Transverse colon (tissue), 4 donors: ENCODE data around the gene TAF4. TPM values are rescaled to one million over a fixed set of nuclear protein-coding genes. Genes with fewer than 3 reads are reported as not detected.
"Not testable (repeated sequence)": the region's sequence is repeated elsewhere in the genome, so short reads cannot be mapped to it uniquely, and the experiment has no call there.

Experiments used
- DNase-seq: peaks from one replicate; pipeline ENCODE4 v3.0.0-alpha.2; 2019
- H3K27ac ChIP-seq, 4 donors: fragments of 200-600 bp; sonication (generic); 2 replicates each; pipeline ENCODE4 v1.5.1; 2016 to 2018; ENCODE audit warnings: inconsistent platforms in 4 of 4
- H3K27me3 ChIP-seq: fragments of 200-600 bp; sonication (generic); 2 replicates; pipeline ENCODE4 v1.5.1; 2017; ENCODE audit warnings: inconsistent platforms
- H3K36me3 ChIP-seq, 4 donors: fragments of 200-600 bp; sonication (generic); 2 replicates each; pipeline ENCODE4 v1.5.1; 2017 to 2019; ENCODE audit warnings: inconsistent platforms in 4 of 4
- H3K4me1 ChIP-seq, 4 donors: fragments of 200-600 bp; sonication (generic); 2 replicates each; pipeline ENCODE4 v1.5.1; 2017 to 2020; ENCODE audit warnings: inconsistent platforms in 4 of 4
- H3K4me3 ChIP-seq, 4 donors: fragments of 200-600 bp; sonication (generic); 1 replicate in 1 of 4; 2 replicates in 3 of 4; pipeline versions ENCODE4 v1.5.1 to v1.6.1; 2017 to 2019; ENCODE audit warnings: inconsistent platforms in 4 of 4
- H3K9me3 ChIP-seq, 2 donors: fragments of 200-600 bp; sonication (generic); 2 replicates each; pipeline ENCODE4 v1.5.1; 2017 to 2019; ENCODE audit warnings: inconsistent platforms in 2 of 2
- EP300 ChIP-seq: sonication (generic); formaldehyde crosslinking; IDR thresholded peaks from one replicate; pipeline ENCODE4 v1.6.1; 2017; ENCODE audit warnings: antibody characterized with exemption, low read depth
- POLR2A ChIP-seq: fragments of 450-650 bp; IDR thresholded peaks from one replicate; pipeline ENCODE4 v1.6.1; 2016; ENCODE audit warnings: antibody characterized with exemption, mild to moderate bottlenecking, moderate library complexity
- POLR2AphosphoS5 ChIP-seq, 3 donors: sonication (generic); formaldehyde crosslinking; IDR thresholded peaks; one replicate each; pipeline ENCODE4 v1.6.1; 2016; ENCODE audit warnings: antibody characterized with exemption in 3 of 3
- WGBS, 2 donors: methylation state at CpG; one replicate each; pipeline ENCODE4 v1.1.5; 2018; ENCODE audit warnings: low coverage in 1 of 2; 5-methylcytosine and 5-hydroxymethylcytosine counted together
- in situ Hi-C, 4 donors: fragments of 200-750 bp; cut with MboI; loops; one replicate each; pipeline versions ENCODE4 v1.15.0 to v1.15.1; 2017; ENCODE audit warnings: low sequenced_read_pairs in 3 of 4, low pct_ligation_motif_present in 1 of 4, low pct_unique_long_range_greater_than_20kb in 1 of 4
- intact Hi-C: fragments of 100-400 bp; cut with DNase I; formaldehyde crosslinking; loops from one replicate; pipeline ENCODE4 v1.15.1; 2023; ENCODE audit warnings: low total_unique reads
- total RNA-seq, 4 donors: library from RNA; depleted of rRNA; stranded (reverse); fragments of >200 nt; gene quantifications; one replicate each; pipeline ENCODE4 v1.1.0, GENCODE V29; 2016
- TF ChIP-seq, protein P1 (sequence below), 5 experiments: fragments of 200-600 bp in 3 of 5; fragments of 450-650 bp in 2 of 5; sonication (generic) in 3 of 5; IDR thresholded peaks; 1 replicate in 2 of 5; 2 replicates in 3 of 5; pipeline ENCODE4 v1.5.1; 2016 to 2017; ENCODE audit warnings: antibody characterized with exemption in 5 of 5, inconsistent platforms in 3 of 5, mild to moderate bottlenecking in 2 of 5, moderate library complexity in 1 of 5

Gene TAF4
- total RNA-seq, 4 donors from 2014 or later, result 18.9 to 39.5 (median 24.3) TPM

DNA sequence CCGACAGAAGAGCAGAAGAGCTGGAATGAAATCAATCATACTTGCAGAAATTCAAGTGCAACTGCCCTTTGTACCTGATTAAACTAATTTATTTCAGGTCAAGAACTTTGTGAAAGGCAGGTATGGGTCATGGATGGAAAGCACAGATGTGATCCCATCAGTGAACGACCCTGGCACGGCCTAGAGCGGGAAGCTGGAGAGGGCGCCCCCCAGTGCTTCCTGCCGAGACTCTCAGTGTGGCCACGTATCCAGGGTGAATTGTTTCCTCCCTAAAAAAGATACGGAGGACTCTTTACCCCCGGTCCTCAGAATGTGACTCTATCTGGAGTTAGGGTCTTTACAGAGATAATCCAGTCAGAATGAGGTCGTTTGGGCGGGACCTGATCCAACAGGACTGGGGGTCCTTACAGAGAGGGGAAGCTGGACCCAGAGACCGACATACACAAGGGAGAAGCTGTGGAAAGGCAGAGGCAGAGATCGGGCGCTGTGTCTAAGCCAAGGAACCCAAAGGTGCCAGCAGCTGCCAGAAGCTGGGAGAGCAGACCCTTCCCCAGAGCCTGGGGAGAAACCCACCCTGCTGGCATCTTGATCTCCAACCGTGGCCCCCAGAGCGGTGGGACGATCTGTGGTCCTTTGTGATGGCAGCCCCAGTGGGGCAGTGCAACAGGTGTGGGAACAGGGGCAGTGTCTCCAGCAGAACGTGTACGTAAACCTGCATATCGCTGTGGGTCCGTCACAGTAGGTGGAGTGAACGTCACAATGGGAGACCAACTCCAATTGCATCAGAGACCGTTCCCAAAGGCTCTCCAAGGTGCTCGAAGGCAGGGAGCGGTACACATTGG is 91.9 kb downstream of the TAF4 start:
- Histone ChIP-seq H3K27ac (no peak overlapping the region), H3K27me3 (no peaks in the 10 kb centered on the region), H3K36me3 (peaks cover 0 to 26% (median 4%) of the 10 kb centered on the region in 4 donors), H3K9me3 (no peaks in the 10 kb centered on the region), H3K4me3 (no peak overlapping the region), H3K4me1 (no peaks in the 10 kb centered on the region)
- WGBS, 2 donors, result 93 to 95% methylated on average over 3 to 25 of the region's 25 CpGs
- DNase-seq, result no peak
- in situ Hi-C loops, result no loop called here
- no peak for TF ChIP-seq POLR2AphosphoS5 (IDR thresholded peaks at IDR 0.05)
- TF ChIP-seq, protein P1, sequence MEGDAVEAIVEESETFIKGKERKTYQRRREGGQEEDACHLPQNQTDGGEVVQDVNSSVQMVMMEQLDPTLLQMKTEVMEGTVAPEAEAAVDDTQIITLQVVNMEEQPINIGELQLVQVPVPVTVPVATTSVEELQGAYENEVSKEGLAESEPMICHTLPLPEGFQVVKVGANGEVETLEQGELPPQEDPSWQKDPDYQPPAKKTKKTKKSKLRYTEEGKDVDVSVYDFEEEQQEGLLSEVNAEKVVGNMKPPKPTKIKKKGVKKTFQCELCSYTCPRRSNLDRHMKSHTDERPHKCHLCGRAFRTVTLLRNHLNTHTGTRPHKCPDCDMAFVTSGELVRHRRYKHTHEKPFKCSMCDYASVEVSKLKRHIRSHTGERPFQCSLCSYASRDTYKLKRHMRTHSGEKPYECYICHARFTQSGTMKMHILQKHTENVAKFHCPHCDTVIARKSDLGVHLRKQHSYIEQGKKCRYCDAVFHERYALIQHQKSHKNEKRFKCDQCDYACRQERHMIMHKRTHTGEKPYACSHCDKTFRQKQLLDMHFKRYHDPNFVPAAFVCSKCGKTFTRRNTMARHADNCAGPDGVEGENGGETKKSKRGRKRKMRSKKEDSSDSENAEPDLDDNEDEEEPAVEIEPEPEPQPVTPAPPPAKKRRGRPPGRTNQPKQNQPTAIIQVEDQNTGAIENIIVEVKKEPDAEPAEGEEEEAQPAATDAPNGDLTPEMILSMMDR (IDR thresholded peaks at IDR 0.05), result no peak
- no peak for TF ChIP-seq EP300
- no peak for TF ChIP-seq POLR2A
- intact Hi-C loops, result no loop called here

DNA sequence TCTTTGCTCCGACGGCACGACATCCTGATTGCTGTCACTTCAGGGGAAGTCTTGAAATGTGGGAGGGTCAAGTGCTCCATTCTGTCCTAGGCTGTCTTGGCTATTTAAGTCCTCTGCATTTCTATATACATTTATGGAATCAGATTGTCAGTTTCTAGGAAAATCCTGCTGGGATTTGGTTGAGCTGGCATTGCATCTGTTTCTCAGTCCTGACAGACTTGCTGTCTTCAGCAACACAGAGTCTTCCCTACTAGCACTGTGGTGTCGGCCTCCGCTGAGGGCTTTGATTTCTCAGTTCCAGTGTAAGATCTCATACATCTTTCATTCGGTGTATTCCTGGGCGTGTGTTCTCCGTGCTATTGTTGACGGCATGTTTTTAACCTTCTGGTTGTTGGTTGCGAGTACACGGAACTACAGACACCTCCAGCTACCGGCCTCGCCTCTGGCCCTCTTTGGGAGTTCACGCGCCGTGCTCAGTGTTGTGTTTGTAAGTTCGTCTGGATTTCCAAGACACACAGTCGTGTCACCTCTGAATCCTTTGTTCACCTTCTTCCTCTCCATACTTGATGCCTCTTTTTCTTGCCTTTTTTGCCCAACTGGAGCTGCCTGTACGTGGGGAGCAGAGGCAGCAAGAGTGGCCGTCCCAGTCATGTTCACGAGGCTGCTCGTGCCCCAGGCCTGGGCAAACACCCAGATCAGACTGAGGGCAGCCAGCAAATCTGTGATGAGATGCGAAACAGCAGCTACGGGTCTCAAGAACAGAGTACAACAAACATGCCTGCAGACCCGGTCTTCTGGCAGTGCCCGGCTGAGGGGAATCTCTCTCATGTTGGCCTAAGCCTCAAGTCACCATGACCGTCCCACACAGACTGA is 92.8 kb downstream of the TAF4 start:
- Histone ChIP-seq H3K4me1 (no peaks in the 10 kb centered on the region), H3K27ac (no peak overlapping the region), H3K27me3 (no peaks in the 10 kb centered on the region), H3K36me3 (peaks cover 0 to 26% (median 4%) of the 10 kb centered on the region in 4 donors), H3K9me3 (no peaks in the 10 kb centered on the region), H3K4me3 (no peak overlapping the region)
- no peak for DNase-seq
- TF ChIP-seq POLR2A (no peak), EP300 (no peak), POLR2AphosphoS5 (IDR thresholded peaks at IDR 0.05) (no peak)
- TF ChIP-seq, protein P1 (IDR thresholded peaks at IDR 0.05), result no peak
- in situ Hi-C loops (no loop called here), intact Hi-C loops (no loop called here)
- WGBS, 2 donors, result 93 to 98% methylated on average over 10 to 27 of the region's 27 CpGs

DNA sequence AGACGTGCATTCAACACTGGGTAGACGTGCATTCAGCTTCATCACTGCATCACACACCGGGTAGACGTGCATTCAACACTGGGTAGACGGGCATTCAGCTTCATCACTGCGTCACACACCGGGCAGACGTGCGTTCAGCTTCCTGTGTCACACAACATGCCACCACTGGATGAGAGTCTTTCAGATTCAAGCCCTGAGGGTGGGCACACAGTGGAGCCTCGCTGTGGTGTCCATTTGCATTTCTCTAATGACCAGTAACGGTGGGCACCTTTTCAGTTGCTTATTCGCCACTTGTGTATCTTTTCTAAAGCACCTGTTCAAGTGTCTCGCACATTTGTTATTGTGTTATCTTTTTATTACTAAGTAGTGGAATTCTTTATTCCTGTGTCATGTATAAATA is 94.1 kb downstream of the TAF4 start:
- H3K9me3 ChIP-seq, intact Hi-C loops: not testable (repeated sequence)

DNA sequence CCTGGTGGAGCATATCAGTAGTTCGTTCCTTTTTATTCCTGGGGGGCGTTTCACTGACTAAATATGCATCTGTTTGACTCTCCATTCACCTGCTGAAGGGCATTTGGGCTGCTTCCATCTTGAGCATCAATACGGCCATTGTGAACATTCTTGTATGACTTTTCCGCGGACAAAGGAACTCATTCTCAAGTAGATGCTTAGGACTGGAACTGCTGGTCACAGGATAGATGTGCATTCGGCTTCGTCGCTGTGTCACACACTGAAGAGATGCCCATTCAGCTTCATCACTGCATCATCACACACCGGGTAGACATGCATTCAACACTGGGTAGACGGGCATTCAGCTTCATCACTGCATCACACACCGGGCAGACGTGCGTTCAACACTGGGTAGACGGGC is 95.3 kb downstream of the TAF4 start:
- 80 to 93% methylated on average over 1 to 14 of the region's 14 CpGs for WGBS, 2 donors
- DNase-seq, result no peak
- H3K36me3 ChIP-seq, result peaks cover 0 to 21% (median 4%) of the 10 kb centered on the region in 4 donors
- H3K27me3 ChIP-seq, result peaks cover 17% of the 10 kb centered on the region
- intact Hi-C loops, result no loop called here
- in situ Hi-C loops, result no loop called here
- H3K27ac ChIP-seq, result no peak overlapping the region
- H3K9me3 ChIP-seq, result no peaks in the 10 kb centered on the region
- no peak for TF ChIP-seq POLR2A
- TF ChIP-seq EP300, result no peak
- TF ChIP-seq, protein P1 (IDR thresholded peaks at IDR 0.05), result no peak
- H3K4me3 ChIP-seq, result no peak overlapping the region
- no peaks in the 10 kb centered on the region for H3K4me1 ChIP-seq

More for the DNA sequence above, 94.1 kb downstream of the TAF4 start:
- in situ Hi-C loops, H3K4me3 ChIP-seq, H3K4me1 ChIP-seq, H3K27ac ChIP-seq, DNase-seq, H3K27me3 ChIP-seq: not testable (repeated sequence)
- WGBS, 2 donors, result 93 to 96% methylated on average over 3 to 13 of the region's 13 CpGs
- H3K36me3 ChIP-seq, result peaks cover 0 to 26% (median 4%) of the 10 kb centered on the region in 4 donors
